CD4-positive, alpha-beta T cell (primary cell): ENCODE data around the gene ZNF410. TPM values are rescaled to one million over a fixed set of nuclear protein-coding genes. Genes with fewer than 3 reads are reported as not detected.

Experiments used
- ATAC-seq: fragments of 200-7000 bp; cut with Tn5 transposase; one replicate; pipeline ENCODE4 v1.10.0; 2022; ENCODE audit warnings: mild to moderate bottlenecking; ENCODE audit not compliant: poor library complexity
- CTCF ChIA-PET: fragments of 350-600 bp; sonication (Branson Sonifier 250); formaldehyde crosslinking; loops from one replicate; lab custom pipeline; 2021; ENCODE audit warnings: antibody characterized with exemption, inconsistent platforms; lab: Charles Lee
- POLR2A ChIA-PET: fragments of 350-600 bp; sonication (Branson Sonifier 250); formaldehyde crosslinking; loops from one replicate; lab custom pipeline; 2021; ENCODE audit warnings: antibody characterized with exemption, inconsistent platforms; lab: Charles Lee
- DNase-seq, 14 experiments: peaks; one replicate each; pipeline ENCODE4 v3.0.0-alpha.2; 2013 to 2020; ENCODE audit warnings: mixed read lengths in 2 of 14
- H3K27ac ChIP-seq, 2 donors: one replicate each; pipeline versions ENCODE4 v1.5.1 to v1.7.0; 2013; ENCODE audit warnings: low read length in 2 of 2, low read depth in 1 of 2, mild to moderate bottlenecking in 1 of 2
- H3K27me3 ChIP-seq, 2 experiments: 1 replicate in 1 of 2; 2 replicates in 1 of 2; pipeline versions ENCODE4 v1.6.1 to v1.7.0; 2013; ENCODE audit warnings: low read length in 2 of 2, control low read depth in 1 of 2, mild to moderate bottlenecking in 1 of 2, moderate library complexity in 1 of 2; ENCODE audit not compliant: insufficient read depth in 2 of 2, control insufficient read depth in 1 of 2
- H3K36me3 ChIP-seq: one replicate; pipeline ENCODE4 v1.6.1; 2013; ENCODE audit warnings: low read length, control low read depth; ENCODE audit not compliant: insufficient read depth
- H3K4me1 ChIP-seq: one replicate; pipeline ENCODE4 v1.6.1; 2013; ENCODE audit warnings: low read length, control low read depth; ENCODE audit not compliant: insufficient read depth
- H3K4me3 ChIP-seq: one replicate; pipeline ENCODE4 v1.5.1; 2013; ENCODE audit warnings: mild to moderate bottlenecking, low read length, moderate library complexity
- H3K9me3 ChIP-seq, 2 experiments: 1 replicate in 1 of 2; 2 replicates in 1 of 2; pipeline versions ENCODE4 v1.6.1 to v1.7.0; 2013; ENCODE audit warnings: low read length in 2 of 2, mild to moderate bottlenecking in 2 of 2, control low read depth in 1 of 2, moderate library complexity in 1 of 2; ENCODE audit not compliant: control insufficient read depth in 1 of 2, insufficient read depth in 1 of 2
- H3K27ac Mint-ChIP-seq: one replicate; pipeline ENCODE4 v1.8.0; 2020; ENCODE audit warnings: mixed read lengths
- H3K27me3 Mint-ChIP-seq: one replicate; pipeline ENCODE4 v1.8.0; 2021; ENCODE audit warnings: mixed read lengths
- H3K36me3 Mint-ChIP-seq: one replicate; pipeline ENCODE4 v1.8.0; 2021; ENCODE audit warnings: low read depth, mixed read lengths
- H3K4me1 Mint-ChIP-seq: one replicate; pipeline ENCODE4 v1.8.0; 2021; ENCODE audit warnings: low read depth, mixed read lengths
- H3K4me3 Mint-ChIP-seq: one replicate; pipeline ENCODE4 v1.8.0; 2020; ENCODE audit warnings: mild to moderate bottlenecking, mixed read lengths
- H3K9me3 Mint-ChIP-seq: one replicate; pipeline ENCODE4 v1.8.0; 2020; ENCODE audit warnings: mixed read lengths
- intact Hi-C, 2 experiments: fragments of 100-400 bp; cut with DNase I in 1 of 2; cut with micrococcal nuclease in 1 of 2; formaldehyde crosslinking; loops; one replicate each; pipeline versions ENCODE4 v1.15.1 to v1.9.0; 2023 to 2025; cut with DNase I, micrococcal nuclease
- total RNA-seq, 174 experiments: library from RNA in 2 of 174; stranded (reverse) in 2 of 174; gene quantifications; one replicate each; pipeline ENCODE4 v1.2.3 and lab custom pipeline; 2021 to 2026
- TF ChIP-seq, protein P1 (sequence below): fragments of 200-600 bp; IDR thresholded peaks from one replicate; pipeline ENCODE4 v1.8.0; 2022; ENCODE audit warnings: antibody characterized with exemption, mild to moderate bottlenecking

ZNF410 gene
- total RNA-seq, 2 experiments from 2014 or later: 74.3 to 81.1 TPM

DNA sequence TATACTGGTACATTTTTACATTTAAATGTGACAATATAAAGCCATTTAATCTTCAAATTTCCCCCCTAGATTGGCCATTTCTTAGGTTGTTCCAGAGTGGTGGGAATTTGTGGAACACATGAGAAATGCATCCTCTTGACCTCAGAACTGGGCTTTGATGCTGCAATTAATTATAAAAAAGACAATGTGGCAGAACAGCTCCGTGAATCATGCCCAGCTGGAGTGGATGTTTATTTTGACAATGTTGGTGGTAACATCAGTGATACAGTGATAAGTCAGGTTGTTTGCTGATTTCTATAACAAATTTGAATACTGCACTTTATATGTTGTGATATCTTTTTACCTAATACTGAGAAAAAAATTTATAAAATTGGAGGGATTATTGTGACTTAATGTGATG lies 7.6 kb upstream of the ZNF410 start:
- no peaks in the 10 kb centered on the region for H3K4me1 Mint-ChIP-seq
- no peak for ATAC-seq
- TF ChIP-seq, protein P1, sequence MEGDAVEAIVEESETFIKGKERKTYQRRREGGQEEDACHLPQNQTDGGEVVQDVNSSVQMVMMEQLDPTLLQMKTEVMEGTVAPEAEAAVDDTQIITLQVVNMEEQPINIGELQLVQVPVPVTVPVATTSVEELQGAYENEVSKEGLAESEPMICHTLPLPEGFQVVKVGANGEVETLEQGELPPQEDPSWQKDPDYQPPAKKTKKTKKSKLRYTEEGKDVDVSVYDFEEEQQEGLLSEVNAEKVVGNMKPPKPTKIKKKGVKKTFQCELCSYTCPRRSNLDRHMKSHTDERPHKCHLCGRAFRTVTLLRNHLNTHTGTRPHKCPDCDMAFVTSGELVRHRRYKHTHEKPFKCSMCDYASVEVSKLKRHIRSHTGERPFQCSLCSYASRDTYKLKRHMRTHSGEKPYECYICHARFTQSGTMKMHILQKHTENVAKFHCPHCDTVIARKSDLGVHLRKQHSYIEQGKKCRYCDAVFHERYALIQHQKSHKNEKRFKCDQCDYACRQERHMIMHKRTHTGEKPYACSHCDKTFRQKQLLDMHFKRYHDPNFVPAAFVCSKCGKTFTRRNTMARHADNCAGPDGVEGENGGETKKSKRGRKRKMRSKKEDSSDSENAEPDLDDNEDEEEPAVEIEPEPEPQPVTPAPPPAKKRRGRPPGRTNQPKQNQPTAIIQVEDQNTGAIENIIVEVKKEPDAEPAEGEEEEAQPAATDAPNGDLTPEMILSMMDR: no peak
- Histone ChIP-seq H3K27ac (no peak overlapping the region), H3K9me3 (no peaks in the 10 kb centered on the region), H3K4me3 (no peak overlapping the region), H3K4me1 (no peaks in the 10 kb centered on the region), H3K36me3 (no peaks in the 10 kb centered on the region), H3K27me3 (no peaks in the 10 kb centered on the region)
- no peak overlapping the region for H3K27ac Mint-ChIP-seq
- no peaks in the 10 kb centered on the region for H3K9me3 Mint-ChIP-seq
- H3K36me3 Mint-ChIP-seq: peaks cover 3% of the 10 kb centered on the region
- H3K4me3 Mint-ChIP-seq: no peak overlapping the region
- POLR2A ChIA-PET: interaction anchor here (1.0 kb wide), 1 partner anchor 28 kb away, joined by 3 read pairs; the partner anchor contains the start of gene PTGR2
- H3K27me3 Mint-ChIP-seq: no peaks in the 10 kb centered on the region
- intact Hi-C loops: no loop called here
- CTCF ChIA-PET: interaction anchor here (1.4 kb wide), 1 partner anchor 28 kb away, joined by 3 read pairs; the partner anchor contains the start of gene PTGR2
- DNase-seq: no peak

DNA sequence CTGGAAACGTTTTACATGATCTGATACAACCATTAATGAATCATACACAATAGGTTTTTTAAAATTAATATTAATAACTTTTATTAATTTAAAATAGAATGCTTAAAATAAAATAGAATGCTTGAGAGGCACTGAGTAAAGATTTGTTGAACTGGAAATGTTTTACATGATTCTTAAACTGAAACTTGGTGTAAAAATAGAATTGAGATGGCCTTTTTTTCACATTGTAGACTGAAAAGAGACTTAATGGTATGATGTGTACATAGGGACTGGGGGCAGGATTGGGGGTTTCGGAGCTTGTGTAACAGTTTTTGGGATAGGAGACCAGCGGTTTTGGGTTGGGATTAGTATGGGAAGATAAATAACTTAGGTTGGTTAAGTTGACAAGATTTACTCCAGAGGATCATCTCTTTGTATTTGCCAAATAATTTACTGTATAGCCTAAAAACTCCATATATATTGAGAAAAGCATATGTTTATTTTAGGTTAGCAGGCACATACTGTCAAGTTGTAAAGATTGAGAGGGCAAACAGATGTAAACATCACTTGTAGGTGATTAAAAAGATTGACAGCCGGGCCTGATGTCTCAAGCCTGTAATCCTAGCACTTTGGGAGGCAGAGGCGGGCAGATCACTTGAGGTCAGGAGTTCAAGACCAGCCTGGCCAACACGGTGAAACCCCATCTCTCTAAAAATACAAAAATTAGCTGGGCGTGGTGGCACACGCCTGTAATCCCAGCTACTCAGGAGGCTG lies 2.0 kb upstream of the ZNF410 start:
- Mint-ChIP-seq H3K9me3 (no peaks in the 10 kb centered on the region), H3K4me1 (peaks cover 45% of the 10 kb centered on the region), H3K27ac (peak overlapping the region; percentile 94), H3K4me3 (peak overlapping the region; percentile 78), H3K36me3 (peaks cover 18% of the 10 kb centered on the region), H3K27me3 (no peaks in the 10 kb centered on the region)
- Histone ChIP-seq H3K4me3 (no peak overlapping the region), H3K27ac (no peak overlapping the region), H3K9me3 (no peaks in the 10 kb centered on the region), H3K27me3 (no peaks in the 10 kb centered on the region), H3K36me3 (no peaks in the 10 kb centered on the region), H3K4me1 (peaks cover 21% of the 10 kb centered on the region)
- DNase-seq (no peak), ATAC-seq (no peak)
- TF ChIP-seq, protein P1: no peak
- ChIA-PET POLR2A (no interaction called here), CTCF (no interaction called here)
- intact Hi-C loops: loop anchor here (5.0 to 10.0 kb wide), 2 partner anchors 32 to 160 kb away; partner anchors contain the start of gene PTGR2 (in 1 of the 2)

DNA sequence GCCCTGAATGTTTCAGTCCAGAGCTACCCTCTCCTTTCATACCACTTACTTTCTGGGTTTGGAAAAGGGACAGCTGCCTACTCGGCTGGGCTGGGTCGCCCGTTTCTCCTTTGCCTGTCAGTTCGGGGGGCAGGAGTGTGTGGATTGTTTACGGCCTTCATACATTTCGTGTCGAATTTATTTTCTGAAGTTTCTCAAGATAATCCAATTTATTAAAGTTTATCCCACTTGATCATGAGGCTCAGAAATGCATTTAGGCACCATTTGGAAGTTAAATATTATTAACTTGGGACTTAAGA lies 608 bp downstream of the ZNF410 start:
- H3K36me3 ChIP-seq: peaks cover 6% of the 10 kb centered on the region
- ChIA-PET POLR2A (interaction anchor here (0.9 to 3.8 kb wide), 13 partner anchors 18 to 429 kb away, joined by 3 to 31 read pairs (median 6); partner anchors contain the start of genes ACOT6, BBOF1, COQ6 and ENTPD5), CTCF (interaction anchor here (0.7 to 1.2 kb wide), 2 partner anchors 102 to 152 kb away, joined by 3 read pairs; no protein-coding TSS in a partner anchor)
- H3K4me3 Mint-ChIP-seq: peak overlapping the region; percentile 98
- H3K27ac Mint-ChIP-seq: peak overlapping the region; percentile 94
- no peaks in the 10 kb centered on the region for H3K27me3 Mint-ChIP-seq
- TF ChIP-seq, protein P1: no peak
- intact Hi-C loops: loop anchor here (2.0 to 10.0 kb wide), 3 partner anchors 35 to 162 kb away; partner anchors contain the start of genes BBOF1 (in 1 of the 2), ENTPD5 (in 1 of the 2) and PTGR2 (in 1 of the 2)
- no peaks in the 10 kb centered on the region for H3K9me3 ChIP-seq
- peaks cover 21% of the 10 kb centered on the region for H3K4me1 ChIP-seq
- peak overlapping the region; percentile 93 to 98 for H3K27ac ChIP-seq
- peaks cover 29% of the 10 kb centered on the region for H3K36me3 Mint-ChIP-seq
- DNase-seq (peak in 1 of 14 experiments; percentile 1), ATAC-seq (no peak)
- H3K9me3 Mint-ChIP-seq: no peaks in the 10 kb centered on the region
- H3K4me1 Mint-ChIP-seq: peaks cover 53% of the 10 kb centered on the region
- no peaks in the 10 kb centered on the region for H3K27me3 ChIP-seq
- H3K4me3 ChIP-seq: peak overlapping the region; percentile 98
